NCI-H2196 (cell line): ENCODE results near the gene TSPOAP1.
"Not testable (repeated sequence)": the region's sequence is repeated elsewhere in the genome, so short reads cannot be mapped to it uniquely, and the experiment has no call there.

Experiments used
- DNase-seq: peaks from one replicate; lab custom pipeline; 2025; ENCODE audit not compliant: unreplicated experiment; lab: John Stamatoyannopoulos, UW

The TSPOAP1 gene

GRCh38 chr17:58341136-58341860 lies 12.7 kb upstream of the TSPOAP1 start:
- not testable (repeated sequence) for DNase-seq

- DNase-seq: no peak
Measured at GRCh38 chr17:58340405-58340876, 11.8 kb upstream of the TSPOAP1 start.

DNA sequence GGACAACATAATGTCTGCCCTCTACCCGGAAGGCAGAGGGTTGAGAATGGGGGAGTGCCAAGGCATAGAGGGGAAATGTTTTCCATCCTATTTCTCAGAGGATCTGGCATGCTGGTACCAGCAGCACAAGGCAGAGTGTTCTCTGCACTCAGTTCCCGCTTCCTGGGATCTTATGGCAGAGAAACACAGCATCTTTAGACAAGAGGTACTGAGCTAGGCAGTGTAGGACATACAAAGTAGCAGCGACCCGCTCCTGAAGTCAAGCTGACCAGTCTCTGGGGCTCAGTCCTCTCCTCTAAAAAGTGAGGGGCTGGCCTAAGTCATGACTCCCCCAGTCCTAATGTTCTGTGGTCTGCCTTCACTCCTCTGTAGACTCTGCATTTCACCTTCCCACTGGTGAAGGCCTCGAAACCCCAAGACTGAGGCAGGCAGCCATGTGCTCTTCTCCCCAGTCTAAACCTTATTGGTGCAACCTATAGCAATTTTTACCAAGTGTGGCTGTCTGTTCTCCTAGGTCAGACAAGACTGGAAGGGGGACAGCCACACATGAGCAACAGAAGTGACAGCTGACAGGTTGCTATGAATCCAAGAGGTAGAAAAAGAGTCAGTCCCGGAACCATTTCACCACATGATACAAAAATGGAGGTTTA lies 11.3 kb upstream of the TSPOAP1 start:
- no peak for DNase-seq

- DNase-seq: no peak
Measured at GRCh38 chr17:58338841-58339754, 10.5 kb upstream of the TSPOAP1 start.

GRCh38 chr17:58338454-58338840 lies 9.9 kb upstream of the TSPOAP1 start:
- DNase-seq: no peak

GRCh38 chr17:58337600-58338453 lies 9.2 kb upstream of the TSPOAP1 start:
- no peak for DNase-seq

DNA sequence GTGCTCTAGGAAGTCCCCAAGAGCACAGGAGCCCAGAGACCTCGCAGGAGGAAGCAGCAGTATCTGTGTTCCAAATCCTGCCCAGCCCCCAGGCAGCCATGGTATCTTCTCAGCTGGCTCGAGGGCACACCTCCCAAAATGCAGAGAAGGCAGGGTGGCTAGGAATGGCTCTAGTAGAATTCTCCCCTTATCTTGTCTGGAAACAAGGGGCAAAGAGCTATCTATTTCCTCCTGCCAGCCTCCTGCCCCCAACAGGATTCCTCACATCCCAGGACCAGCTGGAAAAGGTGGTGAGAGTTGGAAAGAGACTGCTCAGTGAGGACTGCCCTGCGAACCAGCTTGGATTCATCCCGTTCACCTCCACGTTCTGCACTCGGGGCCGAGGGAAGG lies 8.6 kb upstream of the TSPOAP1 start:
- DNase-seq: no peak

DNA sequence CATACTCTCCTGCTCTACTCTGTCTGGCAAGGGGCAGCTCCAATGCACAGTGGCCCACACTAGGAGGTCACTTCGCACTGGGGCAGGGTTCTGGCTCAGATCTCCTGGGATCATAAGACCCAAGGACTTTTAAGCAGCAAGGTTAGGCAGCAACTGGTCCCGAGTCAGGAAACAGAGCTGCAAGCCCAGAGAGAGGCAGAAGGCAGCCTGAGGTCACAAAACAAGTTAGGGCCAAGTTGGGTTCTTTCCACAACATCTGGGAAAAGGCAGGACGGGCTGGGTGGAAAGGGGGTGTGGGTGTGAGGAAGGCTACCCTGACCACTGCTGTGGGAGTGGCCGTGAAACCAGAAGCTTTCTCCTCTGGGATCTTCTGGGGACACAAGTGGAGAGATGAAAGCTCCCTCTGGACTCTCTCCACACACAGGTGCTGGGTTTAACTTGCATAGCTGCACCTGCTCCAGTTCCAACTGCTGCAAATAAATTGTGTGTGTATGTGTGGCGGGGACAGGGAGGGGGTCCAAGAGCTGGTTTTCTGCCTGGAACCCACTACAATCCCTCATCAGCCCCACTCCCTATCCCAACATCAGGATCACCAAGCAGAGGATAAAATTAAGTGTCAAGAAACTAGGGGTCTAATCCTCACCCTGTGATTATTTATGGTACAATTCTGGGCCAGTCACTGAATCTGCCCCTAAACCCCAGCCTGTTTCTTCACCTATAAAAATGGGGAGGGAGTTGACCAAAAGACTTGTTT lies 8.0 kb upstream of the TSPOAP1 start:
- DNase-seq: no peak

DNA sequence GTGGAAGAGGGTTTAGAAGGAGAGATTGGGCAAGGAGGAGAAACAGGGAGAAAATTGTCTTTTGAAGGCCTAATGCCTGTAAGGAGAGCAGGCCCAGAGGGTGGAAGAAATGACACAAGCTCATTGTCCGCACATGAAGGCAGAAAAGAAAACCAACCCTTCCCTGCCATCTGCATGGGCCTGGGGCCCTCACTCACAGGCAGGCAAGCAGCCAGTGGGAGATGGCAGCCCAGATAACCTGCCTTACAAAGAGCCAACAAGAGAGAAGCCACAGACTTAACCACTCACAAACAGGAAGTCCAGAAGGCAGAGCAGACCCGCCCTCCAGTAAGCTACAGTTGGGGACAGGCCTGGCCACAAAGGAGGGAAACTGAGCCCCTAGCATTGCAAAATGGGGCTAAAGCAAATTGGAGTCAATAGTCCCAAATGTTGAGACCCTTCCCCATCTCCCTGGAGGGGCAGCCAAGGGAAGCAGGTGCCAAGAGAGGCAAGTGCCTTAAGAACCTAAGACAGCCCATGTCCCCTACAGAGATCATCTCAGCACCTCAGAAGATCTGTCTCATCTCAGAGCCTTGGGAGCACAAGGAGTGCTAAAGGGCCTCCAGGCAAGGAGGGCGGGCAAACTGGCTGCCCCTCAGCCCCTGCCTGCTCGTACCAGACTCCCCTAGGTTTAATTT lies 7.3 kb upstream of the TSPOAP1 start:
- peak; percentile 12 for DNase-seq

- DNase-seq: peak; percentile 11
Measured at GRCh38 chr17:58335061-58335731, 6.6 kb upstream of the TSPOAP1 start.

DNA sequence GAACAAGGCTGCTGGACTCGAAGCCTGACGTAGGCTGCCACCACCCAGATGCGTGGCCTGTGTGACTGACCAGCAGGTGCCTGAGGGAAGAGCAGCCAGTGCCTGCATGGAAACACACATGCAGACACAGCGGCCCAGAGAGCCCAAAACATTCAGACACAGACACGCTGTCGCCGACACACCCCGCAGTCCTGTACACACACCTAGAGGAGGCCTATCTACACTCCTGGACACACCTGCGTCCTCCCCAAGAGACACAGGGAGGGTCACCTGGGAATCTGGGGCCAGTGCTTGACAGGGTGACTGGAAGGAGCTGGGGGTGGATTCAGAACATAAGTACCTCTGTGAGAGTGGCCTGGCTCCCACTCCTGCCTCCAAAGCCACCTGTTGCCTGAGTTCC lies 6.1 kb upstream of the TSPOAP1 start:
- DNase-seq: no peak

GRCh38 chr17:58334256-58334655 lies 5.7 kb upstream of the TSPOAP1 start:
- no peak for DNase-seq

DNA sequence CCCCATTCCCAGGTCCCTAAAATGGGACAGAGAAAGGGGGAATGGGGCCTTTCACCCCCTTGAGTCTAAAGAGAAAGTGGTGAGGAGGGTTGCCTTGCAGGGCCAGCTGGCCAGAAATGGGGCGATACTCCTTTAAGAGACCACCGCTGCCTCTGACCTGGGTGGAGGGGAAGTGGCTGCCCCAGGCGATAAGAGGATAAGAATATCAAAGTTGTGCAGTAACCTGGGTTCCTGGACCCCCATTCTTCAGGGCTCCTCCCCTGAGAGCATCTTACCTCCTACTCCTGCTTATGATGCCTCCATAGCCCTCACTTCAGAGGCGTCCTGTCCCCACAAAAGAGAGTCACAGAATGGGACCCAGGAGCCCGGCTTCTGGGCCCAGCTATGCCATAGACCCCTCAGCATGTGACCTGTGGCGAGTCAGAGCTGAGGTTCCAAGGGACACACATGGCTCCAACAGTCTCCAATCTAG lies 5.2 kb upstream of the TSPOAP1 start:
- no peak for DNase-seq

- no peak for DNase-seq
Measured at GRCh38 chr17:58332778-58333735, 4.5 kb upstream of the TSPOAP1 start.

- no peak for DNase-seq
Measured at GRCh38 chr17:58331815-58332777, 3.5 kb upstream of the TSPOAP1 start.

DNA sequence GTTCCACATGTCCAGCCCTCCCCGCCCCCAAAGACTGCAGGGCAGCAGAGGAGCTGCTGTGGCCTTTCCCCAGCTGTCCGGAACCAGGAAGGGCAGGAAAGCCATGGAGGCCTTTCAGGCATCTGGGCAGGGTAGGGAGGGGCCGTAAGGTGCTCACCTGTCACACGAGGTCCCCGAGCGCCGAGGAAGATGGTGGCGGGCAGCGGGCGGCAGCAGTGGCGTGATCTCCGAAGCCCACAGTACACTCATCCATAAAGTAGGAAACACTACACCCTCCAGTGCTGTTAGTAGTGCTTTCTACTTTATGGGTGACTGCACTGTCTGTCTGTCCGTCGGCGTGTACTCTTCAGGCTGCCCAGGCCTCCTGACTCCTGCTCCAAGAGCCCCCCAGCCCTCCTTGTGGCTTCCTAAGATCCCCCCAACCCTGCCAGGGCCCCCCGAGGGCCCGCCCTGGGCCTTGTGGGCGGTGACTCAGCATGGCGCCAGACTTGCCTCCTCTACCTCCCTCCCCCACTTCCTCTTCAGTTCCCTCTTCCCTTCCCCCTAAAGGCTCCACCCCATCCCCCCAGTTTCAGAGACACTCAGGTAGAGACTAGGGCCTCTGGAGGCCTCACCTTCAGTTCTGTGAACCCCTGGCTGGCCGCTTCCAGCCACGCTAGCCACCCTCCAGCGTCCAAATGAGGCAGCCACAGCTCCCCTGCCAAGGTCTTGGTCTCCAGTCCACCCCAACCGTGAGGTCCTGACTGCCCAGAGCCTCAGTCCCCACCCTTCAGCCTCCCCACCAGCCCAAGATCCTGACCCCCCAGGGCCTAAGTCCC lies 2.6 kb upstream of the TSPOAP1 start:
- DNase-seq: no peak
